PC-9 (cell line): ENCODE results near the gene PTPRCAP. TPM values are rescaled to one million over a fixed set of nuclear protein-coding genes. Genes with fewer than 3 reads are reported as not detected.
A peak's percentile ranks its signal among the peaks of the same experiment; 100 is the strongest.

Source experiments
- BruUV-seq: library from RNA; stranded (reverse); fragments of 400-500 nt; replicated peaks from 2 replicates; lab custom pipeline; 2021; lab: Mats Ljungman, UMichigan
- CTCF ChIA-PET: fragments of 300-600 bp; sonication (Branson Sonifier 250); formaldehyde crosslinking; loops from one replicate; lab custom pipeline; 2022; ENCODE audit warnings: antibody characterized with exemption; lab: Charles Lee
- POLR2A ChIA-PET: fragments of 300-600 bp; sonication (Branson Sonifier 250); formaldehyde crosslinking; loops from one replicate; lab custom pipeline; 2022; ENCODE audit warnings: antibody characterized with exemption; ENCODE audit not compliant: unreplicated experiment; lab: Charles Lee
- DNase-seq, 2 experiments: peaks; one replicate each; pipeline versions ENCODE4 v3.0.0 to v3.0.0-alpha.2; 2015 to 2022; ENCODE audit warnings: mixed read lengths in 1 of 2
- H2AFZ ChIP-seq: fragments of 200-600 bp; sonication (generic); 2 replicates; pipeline ENCODE4 v1.8.1; 2017; ENCODE audit warnings: antibody characterized with exemption
- H3F3A ChIP-seq: fragments of 200-600 bp; sonication (generic); 2 replicates; pipeline ENCODE4 v1.8.1; 2017; ENCODE audit warnings: antibody characterized with exemption, mild to moderate bottlenecking, low read depth; ENCODE audit not compliant: insufficient read depth
- H3K27ac ChIP-seq: fragments of 200-600 bp; sonication (generic); 2 replicates; pipeline ENCODE4 v1.6.1; 2016; ENCODE audit warnings: mixed run types
- H3K27me3 ChIP-seq: fragments of 200-600 bp; sonication (generic); 2 replicates; pipeline ENCODE4 v1.6.1; 2016; ENCODE audit warnings: low read depth, mixed run types; ENCODE audit not compliant: insufficient read depth
- H3K36me3 ChIP-seq: fragments of 200-600 bp; sonication (generic); 2 replicates; pipeline ENCODE4 v1.6.1; 2016; ENCODE audit warnings: low read depth, mixed run types
- H3K4me1 ChIP-seq: fragments of 200-600 bp; sonication (generic); replicated peaks from 2 replicates; pipeline ENCODE4 v1.6.1; 2016; ENCODE audit warnings: mixed run types; ENCODE audit not compliant: insufficient read depth
- H3K4me2 ChIP-seq: fragments of 200-600 bp; sonication (generic); 2 replicates; pipeline ENCODE4 v1.6.1; 2017; ENCODE audit warnings: mixed run types
- H3K4me3 ChIP-seq: fragments of 200-600 bp; sonication (generic); 2 replicates; pipeline ENCODE4 v1.6.1; 2016; ENCODE audit warnings: mixed run types
- H3K79me2 ChIP-seq: fragments of 200-600 bp; sonication (generic); 2 replicates; pipeline ENCODE4 v1.6.1; 2017; ENCODE audit warnings: low read depth, mixed run types
- H3K9me2 ChIP-seq: fragments of 200-600 bp; sonication (generic); 2 replicates; pipeline ENCODE4 v1.8.1; 2017; ENCODE audit warnings: mild to moderate bottlenecking; ENCODE audit not compliant: insufficient read depth
- H3K9me3 ChIP-seq: fragments of 200-600 bp; sonication (generic); 2 replicates; pipeline ENCODE4 v1.8.1; 2016; ENCODE audit warnings: low read depth; ENCODE audit not compliant: insufficient read depth
- H4K20me1 ChIP-seq: fragments of 200-600 bp; sonication (generic); 2 replicates; pipeline ENCODE4 v1.8.1; 2017; ENCODE audit not compliant: insufficient read depth
- EZH2 ChIP-seq: fragments of 200-600 bp; sonication (generic); IDR thresholded peaks from 2 replicates; pipeline ENCODE4 v1.8.0; 2017; ENCODE audit warnings: antibody characterized with exemption, low read depth
- intact Hi-C: fragments of 100-400 bp; cut with micrococcal nuclease; formaldehyde crosslinking; loops from one replicate; pipeline ENCODE4 v1.10.0; 2022; ENCODE audit not compliant: unreplicated experiment
- total RNA-seq: library from RNA; stranded (reverse); gene quantifications from 2 replicates; pipeline ENCODE4 v1.2.3, GENCODE V29; 2021
- TF ChIP-seq, protein P1 (sequence below): fragments of 200-600 bp; sonication (generic); conservative IDR thresholded peaks from 2 replicates; pipeline ENCODE4 v1.6.1; 2017; ENCODE audit warnings: mixed run types, antibody characterized with exemption, mild to moderate bottlenecking, moderate library complexity

The PTPRCAP gene
- total RNA-seq, 1 experiment from 2014 or later: 1.3 TPM

DNA sequence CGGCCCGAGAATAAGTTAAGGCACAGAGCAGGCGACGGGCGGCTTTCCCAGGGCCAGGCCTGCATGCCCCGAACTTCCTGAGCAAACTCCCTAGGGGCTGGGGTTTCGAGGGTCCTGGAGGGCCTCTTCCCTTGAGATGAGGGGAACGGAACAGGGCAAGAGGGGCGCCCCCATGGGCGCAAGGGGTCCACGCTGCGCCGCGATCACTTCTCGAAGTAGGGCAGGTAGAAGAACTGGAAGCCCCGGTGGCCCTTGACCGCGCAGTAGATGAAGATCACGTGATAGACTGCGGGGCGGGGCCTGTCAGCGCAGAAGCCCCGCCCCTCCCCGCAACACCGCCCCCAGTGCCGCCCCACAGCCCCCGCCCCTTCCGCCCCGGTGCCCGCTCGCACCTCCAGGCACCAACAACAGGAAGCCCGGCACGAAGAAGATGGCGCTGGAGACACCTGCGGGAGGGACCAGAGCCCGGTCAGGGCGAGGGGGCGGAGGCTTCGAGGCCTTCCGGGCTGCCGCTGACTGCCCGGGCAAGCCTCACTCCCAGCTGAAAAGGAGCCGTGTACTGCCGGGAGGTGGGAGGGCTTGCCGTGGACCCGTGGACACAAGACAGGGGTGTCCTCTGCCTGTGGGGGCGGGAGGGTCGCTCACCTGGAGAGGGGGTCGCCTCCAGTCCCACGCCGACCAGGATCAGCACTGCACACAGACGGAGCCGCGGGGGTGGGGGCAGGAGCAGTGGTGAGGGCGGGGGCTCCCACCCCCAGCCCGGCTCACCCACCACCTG is 27.1 kb upstream of the PTPRCAP start:
- peak overlapping the region; percentile 96 for H3K27ac ChIP-seq
- peak overlapping the region; percentile 93 for H3K4me3 ChIP-seq
- peaks cover 41% of the 10 kb centered on the region for H3K79me2 ChIP-seq
- peak overlapping the region; percentile 82 for H2AFZ ChIP-seq
- H3F3A ChIP-seq: peaks cover 48% of the 10 kb centered on the region
- ChIA-PET POLR2A (interaction anchor here (0.6 kb wide), 1 partner anchor 43 kb away, joined by 3 read pairs; no protein-coding TSS in a partner anchor), CTCF (interaction anchor here (0.8 kb wide), 1 partner anchor 111 kb away, joined by 4 read pairs; the partner anchor contains the start of gene POLD4)
- DNase-seq: peak; percentile 91 to 95
- H3K36me3 ChIP-seq: no peaks in the 10 kb centered on the region
- H3K4me2 ChIP-seq: peak overlapping the region; percentile 88
- no peaks in the 10 kb centered on the region for H3K9me3 ChIP-seq
- H3K9me2 ChIP-seq: no peaks in the 10 kb centered on the region
- intact Hi-C loops: loop anchor here (1.0 to 5.0 kb wide), 3 partner anchors 21 to 118 kb away; partner anchors contain the start of genes CORO1B, GSTP1 and POLD4
- BruUV-seq: TSS peak; percentile 68
- TF ChIP-seq, protein P1, sequence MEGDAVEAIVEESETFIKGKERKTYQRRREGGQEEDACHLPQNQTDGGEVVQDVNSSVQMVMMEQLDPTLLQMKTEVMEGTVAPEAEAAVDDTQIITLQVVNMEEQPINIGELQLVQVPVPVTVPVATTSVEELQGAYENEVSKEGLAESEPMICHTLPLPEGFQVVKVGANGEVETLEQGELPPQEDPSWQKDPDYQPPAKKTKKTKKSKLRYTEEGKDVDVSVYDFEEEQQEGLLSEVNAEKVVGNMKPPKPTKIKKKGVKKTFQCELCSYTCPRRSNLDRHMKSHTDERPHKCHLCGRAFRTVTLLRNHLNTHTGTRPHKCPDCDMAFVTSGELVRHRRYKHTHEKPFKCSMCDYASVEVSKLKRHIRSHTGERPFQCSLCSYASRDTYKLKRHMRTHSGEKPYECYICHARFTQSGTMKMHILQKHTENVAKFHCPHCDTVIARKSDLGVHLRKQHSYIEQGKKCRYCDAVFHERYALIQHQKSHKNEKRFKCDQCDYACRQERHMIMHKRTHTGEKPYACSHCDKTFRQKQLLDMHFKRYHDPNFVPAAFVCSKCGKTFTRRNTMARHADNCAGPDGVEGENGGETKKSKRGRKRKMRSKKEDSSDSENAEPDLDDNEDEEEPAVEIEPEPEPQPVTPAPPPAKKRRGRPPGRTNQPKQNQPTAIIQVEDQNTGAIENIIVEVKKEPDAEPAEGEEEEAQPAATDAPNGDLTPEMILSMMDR: no peak; the same call in 1 of the 2 replicates
- no peak for TF ChIP-seq EZH2
- no peaks in the 10 kb centered on the region for H4K20me1 ChIP-seq
- peaks cover 42% of the 10 kb centered on the region for H3K4me1 ChIP-seq
- no peaks in the 10 kb centered on the region for H3K27me3 ChIP-seq

DNA sequence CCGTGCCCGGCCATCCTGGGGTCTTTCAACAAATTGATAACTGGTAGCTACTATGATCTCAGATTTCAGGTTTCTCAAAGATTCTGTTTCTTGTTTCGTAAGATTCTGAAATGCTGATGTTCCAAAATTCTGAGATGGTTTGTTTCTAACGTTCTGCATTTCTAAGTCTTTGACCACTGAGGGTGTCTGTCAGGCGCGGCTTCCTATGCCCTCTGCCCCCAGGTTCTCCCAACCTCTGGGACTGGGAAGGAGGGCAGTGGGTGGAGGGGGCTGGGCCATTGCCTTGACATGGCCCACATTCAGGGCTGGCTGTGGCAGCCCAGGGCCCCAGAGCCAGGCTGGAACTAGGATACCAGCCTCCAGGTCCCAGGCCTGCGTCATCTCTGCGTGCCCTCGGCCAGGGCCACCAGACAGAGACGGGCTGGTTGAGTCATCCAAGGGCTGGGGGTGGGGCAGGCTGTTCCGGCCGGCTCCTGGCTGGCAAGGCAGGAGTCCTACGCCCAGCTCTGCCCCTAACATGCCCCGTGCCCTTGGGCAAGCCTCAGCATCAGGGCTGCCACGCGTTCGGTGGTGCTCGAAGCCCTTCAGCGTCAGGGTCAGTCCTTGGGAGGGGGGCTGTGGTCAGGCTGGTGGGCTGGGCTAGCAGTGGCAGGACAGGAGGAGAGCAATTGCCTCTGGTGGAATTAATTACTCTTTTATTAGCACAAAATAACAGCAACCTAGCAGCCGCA is 26.4 kb upstream of the PTPRCAP start:
- Histone ChIP-seq H3K4me3 (peak overlapping the region; percentile 93), H2AFZ (peak overlapping the region; percentile 82), H3K36me3 (no peaks in the 10 kb centered on the region), H3K27me3 (no peaks in the 10 kb centered on the region), H3K79me2 (peaks cover 40% of the 10 kb centered on the region), H3K4me1 (peaks cover 40% of the 10 kb centered on the region), H3K9me3 (no peaks in the 10 kb centered on the region), H3K9me2 (no peaks in the 10 kb centered on the region), H3K27ac (peak overlapping the region; percentile 96), H3F3A (peaks cover 53% of the 10 kb centered on the region), H4K20me1 (no peaks in the 10 kb centered on the region), H3K4me2 (peak overlapping the region; percentile 88)
- TSS peak; percentile 50 for BruUV-seq
- TF ChIP-seq, protein P1: no peak
- no peak for TF ChIP-seq EZH2
- peak; percentile 88 to 91 for DNase-seq
- intact Hi-C loops: loop anchor here (1.0 kb wide), 1 partner anchor 21 kb away; the partner anchor contains the start of gene CORO1B
- ChIA-PET CTCF (interaction anchor here (0.6 kb wide), 1 partner anchor 107 kb away, joined by 5 read pairs; no protein-coding TSS in a partner anchor), POLR2A (no interaction called here)

DNA sequence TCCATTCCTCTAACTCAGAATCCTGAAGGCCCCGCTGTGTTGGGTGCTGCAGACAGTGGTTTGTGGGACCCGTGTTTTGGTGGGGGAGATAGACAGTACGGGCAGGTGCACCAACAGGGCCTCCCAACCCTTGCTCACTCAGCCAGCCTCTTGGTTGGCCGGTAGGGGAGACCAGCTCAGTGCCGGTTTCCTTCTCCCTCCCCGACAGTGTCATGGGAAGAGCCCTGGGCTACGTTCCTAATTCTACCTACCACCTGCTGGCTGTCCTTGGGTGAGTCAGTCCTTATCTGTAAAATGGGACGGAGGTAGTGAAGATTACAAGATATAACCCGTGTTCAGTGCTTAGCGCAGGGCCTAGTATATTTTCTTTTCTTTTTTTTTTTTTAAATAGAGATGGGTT is 25.7 kb upstream of the PTPRCAP start:
- BruUV-seq: no TSS peak
- ChIA-PET POLR2A (no interaction called here), CTCF (no interaction called here)
- H3K4me1 ChIP-seq: peaks cover 40% of the 10 kb centered on the region
- no peak overlapping the region for H3K4me3 ChIP-seq
- no peak for DNase-seq
- no peaks in the 10 kb centered on the region for H3K9me2 ChIP-seq
- no peaks in the 10 kb centered on the region for H3K36me3 ChIP-seq
- peak overlapping the region; percentile 96 for H3K27ac ChIP-seq
- no peaks in the 10 kb centered on the region for H3K27me3 ChIP-seq
- H2AFZ ChIP-seq: no peak overlapping the region
- TF ChIP-seq, protein P1: no peak
- no peak for TF ChIP-seq EZH2
- peak overlapping the region; percentile 88 for H3K4me2 ChIP-seq
- peaks cover 33% of the 10 kb centered on the region for H3K79me2 ChIP-seq
- no peaks in the 10 kb centered on the region for H3K9me3 ChIP-seq
- H4K20me1 ChIP-seq: no peaks in the 10 kb centered on the region
- intact Hi-C loops: no loop called here
- H3F3A ChIP-seq: peaks cover 53% of the 10 kb centered on the region
